ENCODE data around the gene HAS3. TPM values are rescaled to one million over a fixed set of nuclear protein-coding genes. Genes with fewer than 3 reads are reported as not detected.

Gene HAS3
- total RNA-seq, 2 experiments from 2014 or later: 1.2 to 1.6 TPM

DNA sequence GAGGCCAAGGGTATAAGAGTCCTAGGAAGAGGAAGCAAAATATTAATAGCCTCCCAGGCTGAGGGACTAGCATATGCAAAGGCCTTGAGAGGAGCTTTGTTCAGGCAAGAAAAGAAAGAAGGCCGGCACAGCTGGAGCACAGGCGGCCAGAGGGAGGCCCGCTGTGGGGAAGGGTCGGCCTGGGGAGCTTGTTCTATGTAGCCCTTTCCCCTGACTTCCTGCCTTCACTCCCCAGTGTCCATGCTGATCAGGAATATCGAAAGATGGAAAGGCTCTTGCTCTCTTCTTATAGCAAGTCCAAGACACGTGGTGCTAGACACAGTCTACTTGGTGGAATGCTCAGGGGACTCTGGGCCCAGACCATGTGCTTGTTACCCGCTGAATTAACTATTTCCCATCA is 27.4 kb upstream of the HAS3 start:
- Mint-ChIP-seq H3K36me3 (no peaks in the 10 kb centered on the region), H3K4me1 (no peaks in the 10 kb centered on the region), H3K27me3 (no peaks in the 10 kb centered on the region), H3K9me3 (no peaks in the 10 kb centered on the region), H3K27ac (no peak overlapping the region), H3K4me3 (no peak overlapping the region)
- no peak for ATAC-seq (ENCODE audit: low read depth)
- no peak for DNase-seq
- POLR2A ChIA-PET: no interaction called here

- DNase-seq: no peak
- no peak for ATAC-seq (ENCODE audit: low read depth)
- Mint-ChIP-seq H3K4me1 (no peaks in the 10 kb centered on the region), H3K9me3 (no peaks in the 10 kb centered on the region), H3K27ac (no peak overlapping the region), H3K27me3 (no peaks in the 10 kb centered on the region), H3K4me3 (no peak overlapping the region), H3K36me3 (no peaks in the 10 kb centered on the region)
- POLR2A ChIA-PET: no interaction called here
These were observed 25.8 kb upstream of the HAS3 start for GRCh38 chr16:69079697-69080096.

DNA sequence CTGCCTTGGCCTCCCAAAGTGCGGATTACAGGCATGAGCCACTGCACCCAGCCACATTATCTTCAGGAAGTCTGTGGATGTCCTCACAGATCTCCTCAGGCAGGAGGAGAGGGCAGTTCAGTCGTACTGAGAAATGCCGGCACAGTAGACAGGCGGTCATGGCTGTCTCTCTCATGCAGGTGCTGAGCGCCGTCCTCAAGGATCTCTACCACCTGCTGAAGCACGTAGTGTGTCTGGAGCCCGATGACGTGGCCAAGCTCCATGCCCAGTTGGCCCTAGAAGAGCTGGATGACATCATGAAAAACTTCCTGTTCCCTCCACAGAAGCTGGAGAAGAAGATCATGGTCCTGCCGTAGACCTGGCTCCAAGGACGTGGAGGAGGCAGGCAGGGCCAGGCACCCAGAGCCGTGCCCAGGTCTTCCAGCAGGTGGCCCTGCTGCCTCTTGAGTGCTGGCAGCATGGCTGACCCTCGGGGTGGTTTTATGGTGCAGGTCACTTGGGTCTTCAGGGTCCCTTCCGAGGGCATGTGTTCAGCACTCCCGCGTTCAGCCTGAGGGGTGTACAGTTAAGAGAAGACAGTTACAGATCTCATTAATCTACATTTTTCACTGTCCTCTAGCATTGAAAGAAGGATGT is 22.0 kb upstream of the HAS3 start:
- no peaks in the 10 kb centered on the region for H3K27me3 Mint-ChIP-seq
- peaks cover 3% of the 10 kb centered on the region for H3K36me3 Mint-ChIP-seq
- ATAC-seq (ENCODE audit: low read depth) (no peak), DNase-seq (no peak)
- H3K4me1 Mint-ChIP-seq: peaks cover 9% of the 10 kb centered on the region
- H3K27ac Mint-ChIP-seq: no peak overlapping the region
- no peaks in the 10 kb centered on the region for H3K9me3 Mint-ChIP-seq
- H3K4me3 Mint-ChIP-seq: no peak overlapping the region
- POLR2A ChIA-PET: no interaction called here

DNA sequence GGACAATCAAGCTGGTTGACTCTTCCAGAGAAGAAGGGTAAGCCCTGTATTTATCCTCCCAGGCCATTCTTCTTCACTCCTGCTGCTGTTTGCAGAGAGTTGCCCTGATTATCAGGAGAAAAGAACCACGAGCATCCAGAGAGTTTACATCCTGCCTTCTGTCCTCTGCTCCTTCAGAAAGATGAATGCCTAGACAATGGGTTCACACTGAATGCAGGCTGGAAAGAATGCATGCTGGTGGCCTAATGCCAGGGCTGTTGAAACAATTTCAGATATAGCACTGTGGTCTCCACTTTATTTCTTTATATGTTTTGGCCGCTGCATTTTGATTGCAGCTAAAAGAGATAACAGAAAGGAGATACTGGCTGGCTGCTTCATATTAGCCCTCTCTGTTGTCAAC is 21.2 kb upstream of the HAS3 start:
- H3K4me3 Mint-ChIP-seq: no peak overlapping the region
- H3K9me3 Mint-ChIP-seq: no peaks in the 10 kb centered on the region
- ATAC-seq (ENCODE audit: low read depth) (no peak), DNase-seq (no peak)
- H3K27me3 Mint-ChIP-seq: no peaks in the 10 kb centered on the region
- peaks cover 3% of the 10 kb centered on the region for H3K36me3 Mint-ChIP-seq
- no peak overlapping the region for H3K27ac Mint-ChIP-seq
- POLR2A ChIA-PET: no interaction called here
- H3K4me1 Mint-ChIP-seq: peaks cover 16% of the 10 kb centered on the region

DNA sequence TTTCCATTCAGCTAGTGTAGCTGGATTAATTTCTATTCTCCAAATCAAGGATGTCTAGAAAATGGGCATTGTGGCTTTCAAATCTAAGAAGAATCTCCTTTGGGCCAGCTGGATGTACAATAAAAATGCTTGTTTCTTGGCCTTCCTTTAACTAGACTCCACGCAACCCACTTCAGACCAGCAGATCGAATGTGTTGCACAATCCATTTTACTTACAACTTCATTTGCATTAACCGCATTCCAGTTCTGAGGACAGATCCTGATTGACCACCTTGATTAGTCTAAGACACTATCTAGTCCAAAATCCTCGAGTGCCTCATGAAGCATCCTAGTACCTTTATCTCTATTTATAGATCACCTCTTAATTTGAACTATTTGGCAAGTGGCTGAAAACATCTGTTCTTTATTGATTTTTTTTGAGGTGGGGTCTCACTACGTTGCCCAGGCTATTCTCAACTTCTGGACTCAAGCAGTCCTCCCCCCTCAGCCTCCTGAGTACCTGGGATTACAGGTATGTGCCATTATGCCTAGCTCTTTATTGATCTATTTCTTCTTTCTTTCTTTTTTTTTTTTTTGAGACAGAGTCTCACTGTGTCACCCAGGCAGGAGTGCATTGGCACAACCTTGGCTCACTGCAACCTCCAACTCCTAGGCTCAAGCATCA is 20.3 kb upstream of the HAS3 start:
- ATAC-seq (ENCODE audit: low read depth) (no peak), DNase-seq (no peak)
- Mint-ChIP-seq H3K36me3 (peaks cover 3% of the 10 kb centered on the region), H3K9me3 (no peaks in the 10 kb centered on the region), H3K4me3 (no peak overlapping the region), H3K4me1 (peaks cover 16% of the 10 kb centered on the region), H3K27ac (no peak overlapping the region), H3K27me3 (no peaks in the 10 kb centered on the region)
- POLR2A ChIA-PET: no interaction called here

- H3K27ac Mint-ChIP-seq: peak overlapping the region; percentile 17
These were observed 18.3 kb upstream of the HAS3 start for GRCh38 chr16:69087161-69087581.

DNA sequence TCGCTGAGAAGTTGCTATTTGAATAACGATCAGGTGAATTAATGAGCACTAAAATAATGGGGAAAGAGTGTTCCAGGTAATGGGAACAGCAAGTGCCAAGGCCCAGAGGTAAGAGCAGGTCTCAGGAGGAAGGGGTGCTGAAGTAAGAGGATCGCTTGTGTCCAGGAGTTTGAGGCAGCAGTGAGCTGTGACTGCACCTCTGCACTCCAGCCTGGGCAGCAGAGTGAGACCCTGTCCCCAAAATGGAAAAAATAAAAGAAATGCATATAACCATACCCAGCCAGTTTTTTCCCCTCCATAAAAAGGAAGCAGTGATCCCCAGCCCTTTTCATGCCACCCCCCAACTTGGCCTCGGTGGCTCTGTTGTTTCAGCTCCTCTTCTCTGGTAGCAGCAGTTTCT is 16.8 kb upstream of the HAS3 start:
- Mint-ChIP-seq H3K4me3 (peak overlapping the region; percentile 30), H3K36me3 (peaks cover 3% of the 10 kb centered on the region), H3K27ac (no peak overlapping the region), H3K27me3 (no peaks in the 10 kb centered on the region), H3K4me1 (peaks cover 16% of the 10 kb centered on the region), H3K9me3 (no peaks in the 10 kb centered on the region)
- ATAC-seq (ENCODE audit: low read depth): no peak
- POLR2A ChIA-PET: no interaction called here
- DNase-seq: no peak

More at GRCh38 chr16:69087161-69087581, 18.3 kb upstream of the HAS3 start:
- Mint-ChIP-seq H3K36me3 (peaks cover 3% of the 10 kb centered on the region), H3K4me3 (no peak overlapping the region), H3K27me3 (no peaks in the 10 kb centered on the region), H3K9me3 (no peaks in the 10 kb centered on the region), H3K4me1 (peaks cover 16% of the 10 kb centered on the region)
- DNase-seq (no peak), ATAC-seq (ENCODE audit: low read depth) (no peak)
- POLR2A ChIA-PET: no interaction called here

DNA sequence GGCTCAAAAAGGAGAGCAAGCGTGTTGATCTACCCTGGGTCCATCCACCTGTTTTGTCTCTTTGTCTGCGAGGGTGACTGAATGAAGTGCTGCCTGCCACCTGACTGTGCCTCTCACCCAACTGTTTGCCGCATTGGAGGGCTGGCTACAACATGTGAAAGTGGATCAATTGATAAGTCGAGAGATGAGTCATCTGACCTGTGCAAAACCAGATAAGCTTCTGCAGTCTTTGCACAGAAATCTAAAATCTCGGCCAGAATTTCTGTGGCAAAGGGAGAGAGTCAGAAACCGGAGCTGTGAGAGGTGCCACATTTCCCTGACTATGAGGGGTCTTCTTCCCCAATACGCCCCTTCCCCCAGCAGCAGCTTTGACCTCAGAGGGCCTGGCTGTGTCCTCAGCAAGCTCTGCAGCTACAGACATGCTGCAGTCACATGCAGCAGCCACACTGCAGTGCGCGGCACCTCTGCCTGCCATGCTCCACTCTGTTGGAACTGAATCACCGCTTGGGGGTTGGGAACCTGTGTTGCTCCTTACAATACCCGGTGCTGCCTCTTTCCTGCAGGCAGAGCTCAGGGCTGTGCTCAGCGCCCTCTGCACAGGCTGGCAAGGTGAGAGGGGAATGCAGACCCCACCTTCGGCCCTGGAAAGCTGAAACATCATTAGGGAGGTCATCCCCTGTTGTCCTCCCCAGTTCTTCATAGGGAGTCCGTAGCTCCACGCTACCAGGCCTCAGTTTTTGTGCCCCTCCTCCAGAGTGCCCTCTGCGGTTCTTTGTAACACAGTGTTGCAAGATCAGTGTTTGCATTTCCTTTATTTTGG is 16.2 kb upstream of the HAS3 start:
- POLR2A ChIA-PET: no interaction called here
- Mint-ChIP-seq H3K4me1 (peaks cover 16% of the 10 kb centered on the region), H3K36me3 (peaks cover 3% of the 10 kb centered on the region), H3K9me3 (no peaks in the 10 kb centered on the region), H3K4me3 (peak overlapping the region; percentile 30), H3K27me3 (no peaks in the 10 kb centered on the region), H3K27ac (no peak overlapping the region)
- DNase-seq (no peak), ATAC-seq (ENCODE audit: low read depth) (peak; percentile 39)

GRCh38 chr16:69093974-69094373 is 11.5 kb upstream of the HAS3 start:
- POLR2A ChIA-PET: no interaction called here
- no peaks in the 10 kb centered on the region for H3K27me3 Mint-ChIP-seq
- H3K4me3 Mint-ChIP-seq: no peak overlapping the region
- H3K36me3 Mint-ChIP-seq: no peaks in the 10 kb centered on the region
- no peak for ATAC-seq (ENCODE audit: low read depth)
- H3K9me3 Mint-ChIP-seq: no peaks in the 10 kb centered on the region
- H3K4me1 Mint-ChIP-seq: peaks cover 3% of the 10 kb centered on the region
- no peak for DNase-seq
- no peak overlapping the region for H3K27ac Mint-ChIP-seq

GRCh38 chr16:69094501-69094900 is 11.0 kb upstream of the HAS3 start:
- H3K27ac Mint-ChIP-seq: no peak overlapping the region
- POLR2A ChIA-PET: no interaction called here
- no peaks in the 10 kb centered on the region for H3K27me3 Mint-ChIP-seq
- no peak overlapping the region for H3K4me3 Mint-ChIP-seq
- no peak for ATAC-seq (ENCODE audit: low read depth)
- H3K36me3 Mint-ChIP-seq: no peaks in the 10 kb centered on the region
- DNase-seq: no peak
- H3K4me1 Mint-ChIP-seq: no peaks in the 10 kb centered on the region
- H3K9me3 Mint-ChIP-seq: no peaks in the 10 kb centered on the region

GRCh38 chr16:69095193-69095592 is 10.3 kb upstream of the HAS3 start:
- no peaks in the 10 kb centered on the region for H3K9me3 Mint-ChIP-seq

GRCh38 chr16:69100071-69100691 is 5.3 kb upstream of the HAS3 start:
- Mint-ChIP-seq H3K4me3 (no peak overlapping the region), H3K9me3 (no peaks in the 10 kb centered on the region), H3K27me3 (peaks cover 10% of the 10 kb centered on the region), H3K36me3 (no peaks in the 10 kb centered on the region), H3K27ac (no peak overlapping the region), H3K4me1 (peaks cover 3% of the 10 kb centered on the region)
- no peak for DNase-seq
- POLR2A ChIA-PET: no interaction called here
- ATAC-seq (ENCODE audit: low read depth): no peak

More at GRCh38 chr16:69095193-69095592, 10.3 kb upstream of the HAS3 start:
- ATAC-seq (ENCODE audit: low read depth) (no peak), DNase-seq (no peak)
- POLR2A ChIA-PET: no interaction called here
- Mint-ChIP-seq H3K27me3 (no peaks in the 10 kb centered on the region), H3K36me3 (no peaks in the 10 kb centered on the region), H3K4me1 (no peaks in the 10 kb centered on the region), H3K4me3 (no peak overlapping the region), H3K27ac (no peak overlapping the region)

- peaks cover 23% of the 10 kb centered on the region for H3K27me3 Mint-ChIP-seq
- H3K4me3 Mint-ChIP-seq: peak overlapping the region; percentile 48
- no peaks in the 10 kb centered on the region for H3K9me3 Mint-ChIP-seq
- POLR2A ChIA-PET: interaction anchor here (1.3 kb wide), 1 partner anchor 261 kb away, joined by 4 read pairs; no protein-coding TSS in a partner anchor
- ATAC-seq (ENCODE audit: low read depth): peak; percentile 23
- H3K4me1 Mint-ChIP-seq: peaks cover 15% of the 10 kb centered on the region
- H3K27ac Mint-ChIP-seq: no peak overlapping the region
- DNase-seq: peak; percentile 50
- H3K36me3 Mint-ChIP-seq: peaks cover 5% of the 10 kb centered on the region
These were observed 1.2 kb downstream of the HAS3 start for GRCh38 chr16:69106491-69107315.
